AG09309 (cell line): ENCODE measurements around the gene SFSWAP.
"Not testable (repeated sequence)": the region's sequence is repeated elsewhere in the genome, so short reads cannot be mapped to it uniquely, and the experiment has no call there.

Experiments
- DNase-seq: peaks from one replicate; pipeline ENCODE4 v3.0.0-alpha.2; 2010; ENCODE audit warnings: low read depth
- H3K4me3 ChIP-seq: 2 replicates; pipeline ENCODE4 v1.5.1; 2011; ENCODE audit warnings: mild to moderate bottlenecking, low read depth, low read length, moderate library complexity; ENCODE audit not compliant: control insufficient read depth
- CTCF ChIP-seq: IDR thresholded peaks from 2 replicates; pipeline ENCODE4 v1.5.1; 2011; ENCODE audit warnings: mild to moderate bottlenecking, low read depth, low read length, inconsistent platforms; ENCODE audit not compliant: insufficient read depth, control insufficient read depth; ENCODE audit errors: missing control alignments

SFSWAP gene

GRCh38 chr12:131740626-131741025 is 29.7 kb downstream of the SFSWAP start:
- DNase-seq: no peak
- no peak overlapping the region for H3K4me3 ChIP-seq
- no peak for TF ChIP-seq CTCF

- DNase-seq, H3K4me3 ChIP-seq: not testable (repeated sequence)
These were observed 31.9 kb downstream of the SFSWAP start for GRCh38 chr12:131742761-131743160.

- DNase-seq, H3K4me3 ChIP-seq: not testable (repeated sequence)
These were observed 32.5 kb downstream of the SFSWAP start for GRCh38 chr12:131743410-131743809.

- not testable (repeated sequence) for H3K4me3 ChIP-seq, DNase-seq
These were observed 33.0 kb downstream of the SFSWAP start for GRCh38 chr12:131743880-131744279.

- not testable (repeated sequence) for H3K4me3 ChIP-seq, DNase-seq
These were observed 33.8 kb downstream of the SFSWAP start for GRCh38 chr12:131744675-131745074.

- no peak for DNase-seq
- H3K4me3 ChIP-seq: no peak overlapping the region
- no peak for TF ChIP-seq CTCF
These were observed 34.8 kb downstream of the SFSWAP start for GRCh38 chr12:131745706-131746105.

- no peak overlapping the region for H3K4me3 ChIP-seq
- no peak for DNase-seq
- no peak for TF ChIP-seq CTCF
These were observed 36.6 kb downstream of the SFSWAP start for GRCh38 chr12:131747276-131748177.

GRCh38 chr12:131749618-131750315 is 38.9 kb downstream of the SFSWAP start:
- no peak for TF ChIP-seq CTCF
- H3K4me3 ChIP-seq: no peak overlapping the region
- DNase-seq: no peak
